ENCODE results near the gene FNIP1. TPM values are rescaled to one million over a fixed set of nuclear protein-coding genes. Genes with fewer than 3 reads are reported as not detected.

Gene FNIP1
- polyA plus RNA-seq, 1 donor (not counting 4 experiments of a cell fraction or from before 2014, with no cell fraction given) = 14.6 TPM

DNA sequence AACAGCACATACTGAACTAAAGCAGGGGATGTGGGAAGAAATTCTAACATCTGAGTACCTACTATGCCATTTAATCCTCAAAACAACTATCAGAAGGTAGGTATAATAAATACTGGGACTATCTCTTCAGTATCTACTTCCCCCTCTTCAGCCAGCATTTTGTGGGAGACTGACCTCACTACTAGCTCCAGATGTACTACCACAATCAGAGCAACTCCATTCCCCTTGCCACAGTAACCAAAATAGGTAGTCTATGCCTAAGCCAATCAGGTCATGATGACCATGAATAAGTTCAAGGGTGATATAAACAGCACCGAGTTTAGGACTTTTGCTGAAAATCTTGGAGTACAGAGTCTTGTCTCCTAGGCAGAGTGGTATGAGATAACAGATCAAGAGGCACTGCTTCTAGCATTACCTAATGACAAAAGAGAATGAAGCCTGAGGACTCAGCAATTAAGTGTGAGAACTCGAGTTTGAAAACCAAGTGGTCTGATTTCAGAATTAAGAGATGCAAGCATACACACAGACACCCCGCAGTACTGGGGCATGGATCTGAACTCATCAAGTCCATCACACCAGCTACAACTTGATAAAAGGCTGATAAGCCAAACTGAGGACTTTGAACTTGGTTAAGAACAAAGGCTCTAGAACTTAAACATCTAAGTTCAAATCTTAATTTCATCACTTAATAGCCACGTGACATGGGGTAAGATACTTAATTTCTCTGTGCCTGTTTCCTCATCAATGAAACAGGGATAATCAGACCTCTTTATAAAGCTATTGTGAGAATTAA is 9.7 kb downstream of the FNIP1 start:
- Histone ChIP-seq H3K4me3 (ENCODE audit: control insufficient read depth in 2 of 3, extremely low read depth in 1 of 3, insufficient read depth in 2 of 3, low read depth in 1 of 3, low read length in 3 of 3) (no peak overlapping the region), H3K9ac (ENCODE audit: control insufficient read depth, extremely low read depth, insufficient read depth, low read length) (no peak overlapping the region), H3K27me3 (ENCODE audit: control insufficient read depth, extremely low read depth, insufficient read depth, low read length) (no peaks in the 10 kb centered on the region), H3K9me1 (ENCODE audit: control insufficient read depth, extremely low read depth, insufficient read depth, low read length) (no peaks in the 10 kb centered on the region), H3K27ac (ENCODE audit: control insufficient read depth, insufficient read depth, low read length) (no peak overlapping the region), H3K79me2 (ENCODE audit: control insufficient read depth, insufficient read depth, low read length) (peaks cover 91% of the 10 kb centered on the region), H3K4me1 (ENCODE audit: control insufficient read depth, extremely low read depth, insufficient read depth, low read length) (no peaks in the 10 kb centered on the region), H4K20me1 (ENCODE audit: control insufficient read depth, extremely low read depth, insufficient read depth, low read length) (peaks cover 8% of the 10 kb centered on the region), H3K4me2 (ENCODE audit: control insufficient read depth, extremely low read depth, insufficient read depth, low read depth, low read length) (no peak overlapping the region), H2AFZ (ENCODE audit: control insufficient read depth, low read length) (no peak overlapping the region), H3K36me3 (ENCODE audit: control insufficient read depth in 2 of 2, extremely low read depth in 1 of 2, insufficient read depth in 2 of 2, low read length in 2 of 2) (no peaks in the 10 kb centered on the region), H3K9me3 (ENCODE audit: control insufficient read depth, low read depth, low read length) (no peaks in the 10 kb centered on the region)
- TF ChIP-seq, protein P1, sequence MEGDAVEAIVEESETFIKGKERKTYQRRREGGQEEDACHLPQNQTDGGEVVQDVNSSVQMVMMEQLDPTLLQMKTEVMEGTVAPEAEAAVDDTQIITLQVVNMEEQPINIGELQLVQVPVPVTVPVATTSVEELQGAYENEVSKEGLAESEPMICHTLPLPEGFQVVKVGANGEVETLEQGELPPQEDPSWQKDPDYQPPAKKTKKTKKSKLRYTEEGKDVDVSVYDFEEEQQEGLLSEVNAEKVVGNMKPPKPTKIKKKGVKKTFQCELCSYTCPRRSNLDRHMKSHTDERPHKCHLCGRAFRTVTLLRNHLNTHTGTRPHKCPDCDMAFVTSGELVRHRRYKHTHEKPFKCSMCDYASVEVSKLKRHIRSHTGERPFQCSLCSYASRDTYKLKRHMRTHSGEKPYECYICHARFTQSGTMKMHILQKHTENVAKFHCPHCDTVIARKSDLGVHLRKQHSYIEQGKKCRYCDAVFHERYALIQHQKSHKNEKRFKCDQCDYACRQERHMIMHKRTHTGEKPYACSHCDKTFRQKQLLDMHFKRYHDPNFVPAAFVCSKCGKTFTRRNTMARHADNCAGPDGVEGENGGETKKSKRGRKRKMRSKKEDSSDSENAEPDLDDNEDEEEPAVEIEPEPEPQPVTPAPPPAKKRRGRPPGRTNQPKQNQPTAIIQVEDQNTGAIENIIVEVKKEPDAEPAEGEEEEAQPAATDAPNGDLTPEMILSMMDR (optimal IDR thresholded peaks at IDR 0.05 in 1 of 3, IDR thresholded peaks at IDR 0.05 in 1 of 3, conservative IDR thresholded peaks at IDR 0.05 in 1 of 3; ENCODE audit: extremely low read depth in 1 of 3, insufficient read depth in 2 of 3, low read length in 3 of 3) = no peak
- no peak for TF ChIP-seq EZH2 (IDR thresholded peaks at IDR 0.05; ENCODE audit: low read length)
- no peak for FAIRE-seq
- DNase-seq (ENCODE audit: low read depth, low spot score) = no peak
- dilution Hi-C loops (cut with MboI; ENCODE audit: extremely low pct_ligation_motif_present, low sequenced_read_pairs) = no loop called here

DNA sequence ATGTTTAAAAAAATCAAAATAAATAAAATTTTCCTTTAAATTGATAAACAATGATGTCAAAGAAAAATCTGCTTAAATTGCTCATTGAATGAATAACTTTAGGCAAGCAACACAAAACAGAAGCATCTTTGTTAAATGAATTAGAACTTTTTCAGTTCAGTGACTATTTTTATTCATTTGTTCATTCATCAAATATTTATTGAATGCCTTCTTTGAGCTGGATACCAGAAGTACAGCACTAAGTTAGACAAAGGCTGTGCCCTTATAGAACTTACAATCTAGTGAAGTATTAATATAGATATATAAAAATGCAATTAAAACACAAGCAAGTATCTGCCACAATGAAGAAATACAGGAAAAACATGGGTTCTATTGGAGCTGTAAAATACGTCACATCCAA is 10.8 kb downstream of the FNIP1 start:
- DNase-seq (ENCODE audit: low read depth, low spot score) = no peak
- Histone ChIP-seq H3K9ac (ENCODE audit: control insufficient read depth, extremely low read depth, insufficient read depth, low read length) (no peak overlapping the region), H3K4me1 (ENCODE audit: control insufficient read depth, extremely low read depth, insufficient read depth, low read length) (no peaks in the 10 kb centered on the region), H3K27ac (ENCODE audit: control insufficient read depth, insufficient read depth, low read length) (no peak overlapping the region), H2AFZ (ENCODE audit: control insufficient read depth, low read length) (no peak overlapping the region), H3K36me3 (ENCODE audit: control insufficient read depth in 2 of 2, extremely low read depth in 1 of 2, insufficient read depth in 2 of 2, low read length in 2 of 2) (no peaks in the 10 kb centered on the region), H3K27me3 (ENCODE audit: control insufficient read depth, extremely low read depth, insufficient read depth, low read length) (no peaks in the 10 kb centered on the region), H3K79me2 (ENCODE audit: control insufficient read depth, insufficient read depth, low read length) (peaks cover 93% of the 10 kb centered on the region), H3K4me2 (ENCODE audit: control insufficient read depth, extremely low read depth, insufficient read depth, low read depth, low read length) (no peak overlapping the region), H3K9me1 (ENCODE audit: control insufficient read depth, extremely low read depth, insufficient read depth, low read length) (no peaks in the 10 kb centered on the region), H3K9me3 (ENCODE audit: control insufficient read depth, low read depth, low read length) (no peaks in the 10 kb centered on the region), H4K20me1 (ENCODE audit: control insufficient read depth, extremely low read depth, insufficient read depth, low read length) (peaks cover 8% of the 10 kb centered on the region), H3K4me3 (ENCODE audit: control insufficient read depth in 2 of 3, extremely low read depth in 1 of 3, insufficient read depth in 2 of 3, low read depth in 1 of 3, low read length in 3 of 3) (no peak overlapping the region)
- TF ChIP-seq EZH2 (IDR thresholded peaks at IDR 0.05; ENCODE audit: low read length) = no peak
- dilution Hi-C loops (cut with MboI; ENCODE audit: extremely low pct_ligation_motif_present, low sequenced_read_pairs) = no loop called here
- no peak for FAIRE-seq

All from keratinocyte (primary cell).